GM12878 (cell line): ENCODE results near the gene POMT1. TPM values are rescaled to one million over a fixed set of nuclear protein-coding genes. Genes with fewer than 3 reads are reported as not detected.

Experiments
- ATAC-seq: fragments of 200-7000 bp; cut with Tn5 transposase; 3 replicates; pipeline ENCODE4 v1.9.1; 2020; ENCODE audit warnings: mild to moderate bottlenecking, moderate library complexity
- BruUV-seq: library from RNA; stranded (reverse); fragments of 400-500 nt; replicated peaks from 2 replicates; lab custom pipeline; 2021; lab: Mats Ljungman, UMichigan
- CTCF ChIA-PET: fragments of 300-600 bp; sonication (Branson Sonifier 250); formaldehyde crosslinking; extraction: SDS; loops from one replicate; lab custom pipeline; 2021; ENCODE audit warnings: inconsistent platforms; lab: Yijun Ruan, JAX
- POLR2A ChIA-PET: fragments of 350-600 bp; formaldehyde crosslinking; extraction: SDS; loops from one replicate; lab custom pipeline; 2021; ENCODE audit warnings: inconsistent platforms; lab: Charles Lee
- RAD21 ChIA-PET: fragments of 300-600 bp; sonication (Branson Sonifier 250); formaldehyde crosslinking; loops from one replicate; lab custom pipeline; 2023; ENCODE audit warnings: antibody characterized with exemption; ENCODE audit not compliant: unreplicated experiment; lab: Charles Lee
- SMC1A ChIA-PET: fragments of 300-600 bp; sonication (Branson Sonifier 250); formaldehyde crosslinking; loops from one replicate; lab custom pipeline; 2023; ENCODE audit not compliant: unreplicated experiment, uncharacterized antibody; lab: Charles Lee
- DNase-seq: peaks from one replicate; pipeline ENCODE4 v3.0.0-alpha.2; 2011; ENCODE audit warnings: low read depth, low spot score
- FAIRE-seq: peaks from 3 replicates; lab custom pipeline; 2011; peaks lifted over from hg19 to GRCh38; lab: Jason Lieb, UNC
- H2AFZ ChIP-seq: 2 replicates; pipeline ENCODE4 v1.6.0; 2011; ENCODE audit warnings: low read depth, low read length, control low read depth; ENCODE audit not compliant: control insufficient read depth
- H3K27ac ChIP-seq: 2 replicates; pipeline ENCODE4 v1.5.1; 2011; ENCODE audit warnings: control low read depth; ENCODE audit not compliant: control insufficient read depth, insufficient read depth
- H3K27me3 ChIP-seq, 2 experiments: replicated peaks in 1 of 2; 2 replicates each; pipeline versions ENCODE4 v1.6.0 to v1.6.1; 2011; ENCODE audit warnings: low read length in 1 of 2; ENCODE audit not compliant: control insufficient read depth in 2 of 2, insufficient read depth in 2 of 2
- H3K36me3 ChIP-seq, 2 experiments: 2 replicates each; pipeline ENCODE4 v1.5.1; 2011; ENCODE audit warnings: low read length in 1 of 2; ENCODE audit not compliant: control insufficient read depth in 2 of 2, insufficient read depth in 2 of 2
- H3K4me1 ChIP-seq: 2 replicates; pipeline ENCODE4 v1.6.1; 2011; ENCODE audit warnings: mild to moderate bottlenecking, low read length, moderate library complexity, mixed read lengths; ENCODE audit not compliant: control insufficient read depth, insufficient read depth
- H3K4me2 ChIP-seq: 2 replicates; pipeline ENCODE4 v1.6.0; 2011; ENCODE audit warnings: control low read depth; ENCODE audit not compliant: control insufficient read depth, insufficient read depth
- H3K4me3 ChIP-seq: fragments of 200-600 bp; sonication (generic); 2 replicates; pipeline ENCODE4 v1.5.1; 2016
- H3K79me2 ChIP-seq: 2 replicates; pipeline ENCODE4 v1.6.0; 2011; ENCODE audit warnings: low read length; ENCODE audit not compliant: control insufficient read depth, insufficient read depth
- H3K9ac ChIP-seq: 2 replicates; pipeline ENCODE4 v1.8.0; 2011; ENCODE audit warnings: low read length, control low read depth, mixed read lengths; ENCODE audit not compliant: control insufficient read depth, insufficient read depth
- H3K9me3 ChIP-seq: replicated peaks from 3 replicates; pipeline ENCODE4 v1.5.1; 2011; ENCODE audit warnings: mild to moderate bottlenecking, low read length; ENCODE audit not compliant: control insufficient read depth, insufficient read depth
- H4K20me1 ChIP-seq: 2 replicates; pipeline ENCODE4 v1.6.0; 2011; ENCODE audit not compliant: control insufficient read depth, insufficient read depth
- HDGF ChIP-seq: fragments of 450-650 bp; IDR thresholded peaks from 2 replicates; pipeline ENCODE4 v1.6.1; 2016; ENCODE audit warnings: antibody characterized with exemption
- JUND ChIP-seq: IDR thresholded peaks from 2 replicates; pipeline ENCODE4 v1.6.1; 2012; ENCODE audit warnings: low read depth, mild to moderate bottlenecking, low read length, improper control_type of control experiment, moderate library complexity
- RAD51 ChIP-seq: fragments of 450-650 bp; IDR thresholded peaks from 2 replicates; pipeline ENCODE4 v1.6.1; 2016; ENCODE audit warnings: moderate library complexity, mild to moderate bottlenecking, inconsistent platforms
- SUPT20H ChIP-seq: IDR thresholded peaks from 2 replicates; pipeline ENCODE4 v1.6.1; 2011; ENCODE audit warnings: low read depth, mild to moderate bottlenecking, low read length, moderate library complexity, borderline replicate concordance; ENCODE audit not compliant: control insufficient read depth
- TBL1XR1 ChIP-seq: IDR thresholded peaks from 2 replicates; pipeline ENCODE4 v1.6.1; 2012; ENCODE audit warnings: low read depth, low read length, improper control_type of control experiment
- WGBS: methylation state at CpG from one replicate; pipeline ENCODE4 v1.1.6; 2016; ENCODE audit warnings: low lambda C conversion rate; ENCODE audit not compliant: insufficient replicate concordance, insufficient coverage; ENCODE audit errors: missing lambda C conversion rate; 5-methylcytosine and 5-hydroxymethylcytosine counted together
- in situ Hi-C: fragments of 300-500 bp; cut with MboI; formaldehyde crosslinking; loops from 9 replicates; pipeline ENCODE4 v1.14.3; 2018; ENCODE audit warnings: mixed read lengths
- intact Hi-C: fragments of 100-400 bp; cut with micrococcal nuclease; formaldehyde crosslinking; loops from one replicate; pipeline ENCODE4 v1.14.2; 2022; ENCODE audit not compliant: unreplicated experiment
- polyA plus RNA-seq, 11 experiments: library from polyadenylated mRNA; depleted of rRNA in 4 of 11; unstranded in 6 of 11; stranded (reverse) in 5 of 11; fragments of >200 nt; fragmentation: Nextera tagmentation in 4 of 11; fragmentation: Illumina TruSeq in 1 of 11; extraction: Ambion mirVana in 4 of 11; extraction: Trizol in 1 of 11; gene quantifications; 1 replicate in 1 of 11; 2 replicates in 10 of 11; pipeline versions ENCODE4 v1.2.1 to v1.2.3, GENCODE V29; 2011 to 2016; ENCODE audit warnings: inconsistent platforms in 2 of 11, missing spikeins in 2 of 11, low read depth in 1 of 11
- total RNA-seq, 4 experiments: library from RNA; depleted of rRNA in 3 of 4; stranded (reverse); fragments of >200 nt in 3 of 4; fragmentation: Illumina TruSeq in 1 of 4; extraction: Trizol in 1 of 4; gene quantifications; 2 replicates each; pipeline versions ENCODE4 v1.2.1 to v1.2.3, GENCODE V29; 2013 to 2021
- TF ChIP-seq, protein P1 (sequence below): fragments of 450-650 bp; IDR thresholded peaks from 2 replicates; pipeline ENCODE4 v1.6.1; 2017; ENCODE audit warnings: mild to moderate bottlenecking
- TF ChIP-seq, protein P2 (sequence below): fragments of 150-350 bp; IDR thresholded peaks from 2 replicates; pipeline ENCODE4 v1.6.1; 2014; ENCODE audit warnings: mild to moderate bottlenecking, low read depth, low read length
- TF ChIP-seq, protein P3 (sequence below): fragments of 450-650 bp; formaldehyde crosslinking; IDR thresholded peaks from 2 replicates; pipeline ENCODE4 v1.4.0; 2022; ENCODE audit warnings: mild to moderate bottlenecking, moderate library complexity

Gene POMT1
- total and polyA plus RNA-seq, 10 of the 15 experiments (the other 5 are each of a cell fraction or from before 2014, with no cell fraction given): 1.2 to 19.2 (median 12.6) TPM

DNA sequence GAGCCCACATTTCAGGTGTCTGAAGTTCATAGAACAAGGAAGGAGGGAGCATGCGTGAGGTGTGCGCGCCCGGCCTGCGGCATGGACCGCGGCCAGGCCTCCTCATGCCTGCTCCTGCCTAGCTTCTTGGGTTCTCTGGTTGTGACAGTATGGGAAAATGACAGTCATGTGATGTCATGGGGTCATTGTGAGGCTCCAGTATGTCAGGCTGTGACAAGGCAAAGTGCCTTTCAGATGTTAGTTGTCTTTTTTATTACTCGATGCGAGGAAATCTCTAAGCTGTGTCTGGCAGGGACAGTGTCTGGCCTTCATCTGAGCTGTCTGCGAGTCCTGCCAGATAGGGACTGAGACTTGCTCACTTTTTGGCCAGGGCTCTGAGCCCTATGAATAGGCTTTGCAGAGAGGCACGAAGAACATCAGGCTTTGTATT is 15.1 kb downstream of the POMT1 start:
- ChIA-PET POLR2A (no interaction called here), SMC1A (no interaction called here), CTCF (interaction anchor here (0.5 to 0.7 kb wide), 2 partner anchors 89 to 191 kb away, joined by 3 read pairs; no protein-coding TSS in a partner anchor), RAD21 (no interaction called here)
- TF ChIP-seq HDGF (no peak), JUND (no peak), SUPT20H (no peak)
- TF ChIP-seq, protein P1, sequence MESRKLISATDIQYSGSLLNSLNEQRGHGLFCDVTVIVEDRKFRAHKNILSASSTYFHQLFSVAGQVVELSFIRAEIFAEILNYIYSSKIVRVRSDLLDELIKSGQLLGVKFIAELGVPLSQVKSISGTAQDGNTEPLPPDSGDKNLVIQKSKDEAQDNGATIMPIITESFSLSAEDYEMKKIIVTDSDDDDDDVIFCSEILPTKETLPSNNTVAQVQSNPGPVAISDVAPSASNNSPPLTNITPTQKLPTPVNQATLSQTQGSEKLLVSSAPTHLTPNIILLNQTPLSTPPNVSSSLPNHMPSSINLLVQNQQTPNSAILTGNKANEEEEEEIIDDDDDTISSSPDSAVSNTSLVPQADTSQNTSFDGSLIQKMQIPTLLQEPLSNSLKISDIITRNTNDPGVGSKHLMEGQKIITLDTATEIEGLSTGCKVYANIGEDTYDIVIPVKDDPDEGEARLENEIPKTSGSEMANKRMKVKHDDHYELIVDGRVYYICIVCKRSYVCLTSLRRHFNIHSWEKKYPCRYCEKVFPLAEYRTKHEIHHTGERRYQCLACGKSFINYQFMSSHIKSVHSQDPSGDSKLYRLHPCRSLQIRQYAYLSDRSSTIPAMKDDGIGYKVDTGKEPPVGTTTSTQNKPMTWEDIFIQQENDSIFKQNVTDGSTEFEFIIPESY: no peak
- BruUV-seq: no TSS peak
- FAIRE-seq (no peak), DNase-seq (no peak), ATAC-seq (no peak)
- Histone ChIP-seq H3K79me2 (no peaks in the 10 kb centered on the region), H3K9ac (no peak overlapping the region), H2AFZ (no peak overlapping the region), H3K4me3 (no peak overlapping the region), H3K36me3 (peaks cover 15 to 23% of the 10 kb centered on the region in 2 experiments), H3K27ac (no peak overlapping the region), H4K20me1 (no peaks in the 10 kb centered on the region), H3K4me1 (no peaks in the 10 kb centered on the region), H3K9me3 (no peaks in the 10 kb centered on the region), H3K27me3 (no peaks in the 10 kb centered on the region), H3K4me2 (no peak overlapping the region)
- intact Hi-C loops (no loop called here), in situ Hi-C loops (no loop called here)
- over 99% methylated on average over 11 of the region's 11 CpGs for WGBS

DNA sequence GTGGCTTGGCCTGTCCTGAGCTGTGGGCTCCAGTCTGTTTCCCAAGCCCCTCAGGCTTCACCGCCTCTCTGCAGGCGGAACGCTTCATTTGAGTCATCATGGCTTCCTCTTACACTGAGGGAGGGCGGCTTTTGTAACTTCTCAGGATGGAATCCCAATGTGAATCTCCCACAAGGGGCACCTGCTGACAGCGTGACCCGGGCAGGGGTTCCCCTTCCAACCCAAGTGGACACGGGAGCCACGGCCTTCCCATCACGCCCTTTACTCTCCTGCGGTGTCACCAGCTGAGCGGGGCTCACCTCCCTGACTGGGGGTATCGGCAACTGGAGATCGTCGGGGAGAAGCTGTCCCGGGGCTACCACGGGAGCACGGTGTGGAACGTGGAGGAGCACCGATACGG is 15.8 kb downstream of the POMT1 start:
- Histone ChIP-seq H3K9ac (no peak overlapping the region), H3K36me3 (peaks cover 15 to 23% of the 10 kb centered on the region in 2 experiments), H3K4me3 (no peak overlapping the region), H3K4me2 (no peak overlapping the region), H3K79me2 (no peaks in the 10 kb centered on the region), H4K20me1 (no peaks in the 10 kb centered on the region), H3K4me1 (no peaks in the 10 kb centered on the region), H2AFZ (no peak overlapping the region), H3K27me3 (no peaks in the 10 kb centered on the region), H3K27ac (no peak overlapping the region), H3K9me3 (no peaks in the 10 kb centered on the region)
- RAD21 ChIA-PET: no interaction called here
- CTCF ChIA-PET: no interaction called here
- no peak for DNase-seq
- POLR2A ChIA-PET: no interaction called here
- no peak for ATAC-seq
- SMC1A ChIA-PET: no interaction called here
- FAIRE-seq: no peak
- WGBS: 94% methylated on average over 20 of the region's 20 CpGs
- intact Hi-C loops: no loop called here
- BruUV-seq: no TSS peak
- in situ Hi-C loops: no loop called here
- TF ChIP-seq, protein P2, sequence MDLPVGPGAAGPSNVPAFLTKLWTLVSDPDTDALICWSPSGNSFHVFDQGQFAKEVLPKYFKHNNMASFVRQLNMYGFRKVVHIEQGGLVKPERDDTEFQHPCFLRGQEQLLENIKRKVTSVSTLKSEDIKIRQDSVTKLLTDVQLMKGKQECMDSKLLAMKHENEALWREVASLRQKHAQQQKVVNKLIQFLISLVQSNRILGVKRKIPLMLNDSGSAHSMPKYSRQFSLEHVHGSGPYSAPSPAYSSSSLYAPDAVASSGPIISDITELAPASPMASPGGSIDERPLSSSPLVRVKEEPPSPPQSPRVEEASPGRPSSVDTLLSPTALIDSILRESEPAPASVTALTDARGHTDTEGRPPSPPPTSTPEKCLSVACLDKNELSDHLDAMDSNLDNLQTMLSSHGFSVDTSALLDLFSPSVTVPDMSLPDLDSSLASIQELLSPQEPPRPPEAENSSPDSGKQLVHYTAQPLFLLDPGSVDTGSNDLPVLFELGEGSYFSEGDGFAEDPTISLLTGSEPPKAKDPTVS: no peak
- no peak for TF ChIP-seq RAD51
- TF ChIP-seq, protein P3, sequence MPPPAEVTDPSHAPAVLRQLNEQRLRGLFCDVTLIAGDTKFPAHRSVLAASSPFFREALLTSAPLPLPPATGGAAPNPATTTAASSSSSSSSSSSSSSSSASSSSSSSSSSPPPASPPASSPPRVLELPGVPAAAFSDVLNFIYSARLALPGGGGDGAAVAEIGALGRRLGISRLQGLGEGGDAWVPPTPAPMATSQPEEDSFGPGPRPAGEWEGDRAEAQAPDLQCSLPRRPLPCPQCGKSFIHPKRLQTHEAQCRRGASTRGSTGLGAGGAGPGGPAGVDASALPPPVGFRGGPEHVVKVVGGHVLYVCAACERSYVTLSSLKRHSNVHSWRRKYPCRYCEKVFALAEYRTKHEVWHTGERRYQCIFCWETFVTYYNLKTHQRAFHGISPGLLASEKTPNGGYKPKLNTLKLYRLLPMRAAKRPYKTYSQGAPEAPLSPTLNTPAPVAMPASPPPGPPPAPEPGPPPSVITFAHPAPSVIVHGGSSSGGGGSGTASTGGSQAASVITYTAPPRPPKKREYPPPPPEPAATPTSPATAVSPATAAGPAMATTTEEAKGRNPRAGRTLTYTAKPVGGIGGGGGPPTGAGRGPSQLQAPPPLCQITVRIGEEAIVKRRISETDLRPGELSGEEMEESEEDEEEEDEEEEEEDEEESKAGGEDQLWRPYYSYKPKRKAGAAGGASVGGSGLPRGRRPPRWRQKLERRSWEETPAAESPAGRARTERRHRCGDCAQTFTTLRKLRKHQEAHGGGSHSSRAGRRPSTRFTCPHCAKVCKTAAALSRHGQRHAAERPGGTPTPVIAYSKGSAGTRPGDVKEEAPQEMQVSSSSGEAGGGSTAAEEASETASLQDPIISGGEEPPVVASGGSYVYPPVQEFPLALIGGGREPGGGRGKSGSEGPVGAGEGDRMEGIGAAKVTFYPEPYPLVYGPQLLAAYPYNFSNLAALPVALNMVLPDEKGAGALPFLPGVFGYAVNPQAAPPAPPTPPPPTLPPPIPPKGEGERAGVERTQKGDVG (CRISPR knock-in tag): no peak
- TF ChIP-seq TBL1XR1: no peak
